HG02763 (cell line): Measurements from ENCODE around the gene IQCB1.
"Not testable (repeated sequence)": the region's sequence is repeated elsewhere in the genome, so short reads cannot be mapped to it uniquely, and the experiment has no call there.

ENCODE experiments used
- ATAC-seq: cut with Tn5 transposase; IDR thresholded peaks from one replicate; pipeline ENCODE4 v1.9.1; 2021; ENCODE audit warnings: mild to moderate bottlenecking, moderate library complexity; ENCODE audit not compliant: unreplicated experiment

IQCB1 gene

GRCh38 chr3:121809249-121809648 is 25.6 kb downstream of the IQCB1 start:
- ATAC-seq, result peak; percentile 95

GRCh38 chr3:121803771-121804320 is 31.0 kb downstream of the IQCB1 start:
- no peak for ATAC-seq

- no peak for ATAC-seq
These were observed 34.0 kb downstream of the IQCB1 start for GRCh38 chr3:121800906-121801305.

- no peak for ATAC-seq
These were observed 37.9 kb downstream of the IQCB1 start for GRCh38 chr3:121796970-121797369.

GRCh38 chr3:121794264-121794983 is 40.4 kb downstream of the IQCB1 start:
- ATAC-seq, result no peak

GRCh38 chr3:121793078-121793477 is 41.8 kb downstream of the IQCB1 start:
- ATAC-seq, result no peak

GRCh38 chr3:121786485-121786884 is 48.4 kb downstream of the IQCB1 start:
- no peak for ATAC-seq

GRCh38 chr3:121782784-121783183 is 52.1 kb downstream of the IQCB1 start:
- ATAC-seq, result not testable (repeated sequence)

- no peak for ATAC-seq
These were observed 53.2 kb downstream of the IQCB1 start for GRCh38 chr3:121781611-121782010.

- ATAC-seq, result not testable (repeated sequence)
These were observed 59.8 kb downstream of the IQCB1 start for GRCh38 chr3:121775095-121775494.

GRCh38 chr3:121769246-121769645 is 65.6 kb downstream of the IQCB1 start:
- no peak for ATAC-seq

- ATAC-seq, result no peak
These were observed 66.4 kb downstream of the IQCB1 start for GRCh38 chr3:121768452-121768851.

- ATAC-seq, result no peak
These were observed 75.2 kb downstream of the IQCB1 start for GRCh38 chr3:121759541-121760202.

- ATAC-seq, result no peak
These were observed 76.0 kb downstream of the IQCB1 start for GRCh38 chr3:121758727-121759450.

GRCh38 chr3:121757812-121758545 is 76.9 kb downstream of the IQCB1 start:
- ATAC-seq, result no peak

GRCh38 chr3:121757087-121757811 is 77.6 kb downstream of the IQCB1 start:
- ATAC-seq, result no peak

GRCh38 chr3:121752772-121753171 is 82.1 kb downstream of the IQCB1 start:
- no peak for ATAC-seq

- ATAC-seq, result no peak
These were observed 82.6 kb downstream of the IQCB1 start for GRCh38 chr3:121752261-121752660.

GRCh38 chr3:121750087-121750415 is 84.8 kb downstream of the IQCB1 start:
- ATAC-seq, result no peak
